HG03575 (cell line): ENCODE data around the gene SNX5.

Experiments
- ATAC-seq: cut with Tn5 transposase; IDR thresholded peaks from one replicate; pipeline ENCODE4 v1.9.1; 2021; ENCODE audit not compliant: unreplicated experiment, insufficient number of reproducible peaks, low FRiP score; ENCODE audit errors: extremely low read depth

SNX5 gene

DNA sequence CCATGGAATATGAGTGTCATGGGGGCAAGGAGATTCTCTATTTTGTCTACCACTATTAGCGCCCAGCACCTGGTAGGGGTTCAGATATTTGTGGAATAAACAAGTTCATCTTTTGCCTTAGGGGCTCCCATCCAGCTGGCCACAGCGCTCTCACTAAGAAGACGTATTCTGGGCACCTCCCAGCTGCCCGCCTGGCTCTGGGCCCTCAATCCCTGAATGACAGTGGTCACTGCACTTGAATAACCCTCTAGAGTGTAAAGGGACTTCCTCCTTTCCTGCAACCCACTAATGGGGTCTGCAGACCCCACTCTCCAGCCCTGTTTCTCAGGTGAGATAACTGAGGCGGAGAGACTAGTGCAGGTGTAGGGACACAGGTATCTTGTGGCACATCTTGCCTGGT, 36.2 kb downstream of the SNX5 start:
- ATAC-seq, result no peak

GRCh38 chr20:17931513-17931912, 37.1 kb downstream of the SNX5 start:
- ATAC-seq, result no peak

DNA sequence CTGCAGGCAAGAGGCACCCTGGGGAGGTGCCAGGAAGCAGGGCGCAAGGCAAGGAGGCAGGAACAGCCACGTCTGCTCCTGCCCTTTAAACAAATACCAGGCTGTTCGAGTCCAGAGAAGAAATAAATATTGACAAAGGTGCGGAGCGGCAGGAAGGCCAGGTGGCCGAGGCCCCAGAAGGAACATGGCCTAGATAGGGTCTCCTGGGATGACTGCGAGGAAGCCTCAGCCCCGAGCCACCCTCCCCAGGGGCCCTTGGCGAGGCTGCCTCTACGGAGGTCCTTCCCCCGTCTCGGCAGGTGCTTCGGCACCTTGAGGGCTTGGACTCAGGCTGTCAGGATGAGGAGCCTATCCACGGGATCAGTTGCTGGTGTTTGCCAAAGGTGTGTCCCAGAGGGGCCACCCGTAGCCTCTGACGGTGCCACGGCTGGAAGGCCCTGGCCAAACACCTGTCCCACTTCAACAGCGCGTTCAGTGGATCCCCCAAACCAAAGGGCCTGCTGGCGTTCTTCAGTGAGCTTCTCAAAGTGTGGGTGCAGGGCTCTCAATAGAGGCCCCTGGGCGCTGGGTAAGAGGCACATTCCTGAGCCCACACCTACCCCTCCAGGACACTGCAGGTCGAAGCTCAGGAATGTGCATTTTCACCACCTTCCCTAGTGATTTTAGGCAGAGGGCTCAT, 39.8 kb downstream of the SNX5 start:
- no peak for ATAC-seq

DNA sequence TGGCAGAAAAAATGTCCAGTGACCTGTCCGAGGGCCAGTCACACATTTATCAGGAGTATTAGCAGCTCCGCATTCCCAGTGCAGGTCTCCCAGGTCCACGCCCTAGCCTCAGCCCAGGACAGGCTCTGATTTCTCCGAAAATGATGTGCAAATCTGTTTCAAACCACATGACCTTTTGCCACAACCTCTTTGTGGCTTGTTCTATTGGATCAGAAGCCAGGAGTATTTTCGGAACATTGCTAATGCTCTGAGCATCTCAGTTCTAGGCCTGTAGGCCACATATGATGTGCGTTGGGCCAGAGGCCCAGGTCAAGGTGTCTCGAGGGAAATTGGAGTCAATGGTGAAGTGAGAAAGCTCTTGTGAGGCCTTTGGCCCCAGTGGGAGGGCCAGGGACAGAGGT, 40.4 kb downstream of the SNX5 start:
- no peak for ATAC-seq

DNA sequence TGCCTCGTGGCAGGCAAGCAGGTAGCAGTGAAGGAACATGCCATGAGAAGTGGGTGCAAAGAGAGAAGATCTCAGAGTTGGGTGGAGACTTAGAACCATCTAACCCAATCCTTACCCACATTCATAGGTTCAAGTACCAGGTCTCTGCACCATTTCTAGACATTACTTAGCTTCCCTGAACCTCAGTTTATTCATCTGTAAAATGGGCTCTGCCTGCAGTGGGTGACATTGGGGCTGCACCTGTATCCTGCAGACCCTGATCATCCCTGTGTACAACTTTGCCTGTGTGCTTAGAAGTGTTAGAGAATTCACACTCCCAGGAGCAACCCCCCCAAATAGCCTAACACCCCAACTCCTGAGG, 42.7 kb downstream of the SNX5 start:
- ATAC-seq, result no peak

DNA sequence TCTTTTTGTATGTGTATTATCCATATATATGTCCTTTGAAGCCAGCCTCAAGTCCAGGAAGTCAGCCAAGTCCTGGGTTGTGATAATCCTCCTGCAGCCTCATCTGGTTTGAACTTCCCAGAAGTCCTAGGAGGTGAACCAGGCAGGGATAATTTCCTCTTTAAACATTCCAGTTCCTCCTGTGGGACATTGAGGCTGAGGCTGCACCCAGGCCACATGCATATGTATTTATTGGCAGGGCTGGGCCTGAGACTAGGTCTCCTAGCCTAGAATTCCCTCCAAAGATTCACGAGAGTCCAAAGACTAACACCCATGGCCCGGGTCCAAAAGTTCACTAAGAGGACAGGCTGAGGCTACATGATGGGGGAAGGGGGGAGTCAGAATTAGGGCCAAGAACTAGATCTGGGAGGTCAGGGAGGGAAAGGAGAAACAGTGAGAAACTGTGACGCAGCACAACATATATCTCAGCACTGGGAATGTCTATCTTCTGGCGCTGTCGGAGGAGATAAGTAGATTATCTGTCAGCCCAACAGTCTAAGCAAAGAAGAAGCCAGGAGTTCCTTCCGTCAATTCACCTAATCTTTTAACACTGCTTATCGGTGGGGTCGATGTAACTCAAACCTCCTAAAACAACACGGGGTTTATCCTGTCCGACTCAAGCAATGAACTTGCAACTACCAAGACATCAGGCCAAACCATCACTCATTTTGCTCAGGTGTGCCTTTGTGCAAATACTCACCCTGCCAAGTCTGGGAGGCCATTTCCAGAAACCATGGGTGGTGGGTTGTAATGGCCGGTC, 43.3 kb downstream of the SNX5 start:
- ATAC-seq, result no peak

DNA sequence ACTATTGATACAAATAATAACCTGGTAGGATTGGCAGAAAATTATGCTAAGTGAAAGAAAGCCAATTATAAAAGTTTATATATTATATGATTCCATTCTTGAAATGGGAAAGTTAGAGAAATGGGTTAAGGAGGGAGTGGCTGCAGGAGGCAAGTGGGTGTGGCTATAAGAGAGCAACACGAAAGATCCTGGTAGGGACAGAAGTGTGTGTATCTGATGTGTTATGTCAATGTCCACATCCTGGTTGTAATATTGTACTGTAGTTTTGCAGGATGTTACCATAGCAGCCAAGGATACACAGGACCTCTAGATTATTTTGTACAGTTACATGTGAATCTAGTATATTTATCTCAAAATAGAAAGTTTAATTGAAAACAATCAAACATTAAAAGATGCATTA, 46.8 kb downstream of the SNX5 start:
- ATAC-seq, result no peak

DNA sequence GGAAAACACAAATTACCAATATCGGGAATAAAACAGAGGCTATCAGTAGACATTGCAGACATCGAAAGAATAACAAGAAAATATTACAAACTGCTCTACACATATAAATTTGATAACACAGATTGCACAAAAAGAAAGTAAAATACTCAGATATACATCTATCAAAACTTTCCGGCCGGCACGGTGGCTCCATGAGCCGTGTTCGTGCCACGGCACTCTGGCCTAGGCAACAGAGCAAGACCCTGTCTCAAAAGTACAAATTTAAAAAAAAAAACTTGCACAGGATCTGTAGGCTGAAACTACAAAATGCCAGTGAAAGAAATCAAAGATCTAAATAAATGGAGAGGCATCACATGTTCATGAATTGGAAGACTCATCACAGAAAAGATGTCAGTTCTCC, 49.4 kb downstream of the SNX5 start:
- ATAC-seq, result no peak

DNA sequence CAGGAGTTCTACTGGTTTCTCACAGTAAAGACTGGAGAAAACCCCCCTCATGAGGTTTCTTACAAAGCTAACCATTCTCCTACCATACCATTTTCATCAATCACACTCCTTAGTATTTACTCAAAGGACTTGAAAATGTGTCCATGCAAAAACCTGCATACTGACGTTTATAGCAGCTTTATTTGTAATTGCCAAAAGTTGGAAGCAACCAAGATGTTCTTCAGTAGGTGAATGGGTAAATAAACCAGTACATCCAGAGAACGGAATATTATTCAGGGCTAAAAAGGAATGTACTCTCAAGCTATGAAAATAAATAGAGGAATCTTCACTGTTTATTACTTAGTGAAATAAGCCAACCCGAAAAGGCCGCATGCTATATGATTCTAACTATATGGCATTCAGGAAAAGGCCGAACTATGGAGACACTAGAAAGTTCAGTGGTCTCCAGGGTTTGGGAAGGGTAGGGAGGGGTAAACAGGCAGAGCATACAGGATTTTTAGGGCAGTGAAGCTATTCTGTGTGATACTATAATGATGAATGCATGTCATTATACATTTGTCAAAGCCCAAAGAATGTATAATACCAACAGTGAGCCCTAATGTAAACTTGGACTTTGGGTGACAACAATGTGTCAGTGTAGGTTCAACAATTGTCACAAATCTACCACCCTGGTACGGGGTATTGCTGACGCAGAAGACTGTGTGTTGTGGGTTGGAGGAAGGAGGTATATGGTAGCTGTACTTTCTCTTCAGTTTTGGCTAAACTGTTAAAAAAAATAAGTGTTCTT, 50.6 kb downstream of the SNX5 start:
- no peak for ATAC-seq

DNA sequence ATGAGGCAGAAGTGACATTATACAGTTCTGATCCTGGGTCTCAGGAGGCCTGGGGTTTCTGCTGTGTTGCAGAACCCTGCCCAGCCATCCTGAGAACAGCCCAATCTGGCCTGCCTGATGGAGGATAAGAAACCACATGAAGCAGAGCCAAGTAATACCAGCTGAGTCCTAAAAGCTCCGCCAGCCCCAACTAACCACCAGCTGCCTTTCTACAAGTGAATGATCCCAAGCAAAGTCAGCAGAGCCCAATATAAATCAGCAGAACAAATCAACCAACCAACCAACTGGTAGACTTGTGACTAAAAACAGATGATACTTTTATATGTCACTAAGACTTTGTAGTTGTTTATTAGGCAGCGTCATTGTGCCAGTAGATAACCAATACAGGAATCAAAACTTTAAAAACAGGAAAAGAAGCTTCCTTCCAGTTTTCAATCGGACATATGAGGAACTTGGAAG, 52.1 kb downstream of the SNX5 start:
- no peak for ATAC-seq

DNA sequence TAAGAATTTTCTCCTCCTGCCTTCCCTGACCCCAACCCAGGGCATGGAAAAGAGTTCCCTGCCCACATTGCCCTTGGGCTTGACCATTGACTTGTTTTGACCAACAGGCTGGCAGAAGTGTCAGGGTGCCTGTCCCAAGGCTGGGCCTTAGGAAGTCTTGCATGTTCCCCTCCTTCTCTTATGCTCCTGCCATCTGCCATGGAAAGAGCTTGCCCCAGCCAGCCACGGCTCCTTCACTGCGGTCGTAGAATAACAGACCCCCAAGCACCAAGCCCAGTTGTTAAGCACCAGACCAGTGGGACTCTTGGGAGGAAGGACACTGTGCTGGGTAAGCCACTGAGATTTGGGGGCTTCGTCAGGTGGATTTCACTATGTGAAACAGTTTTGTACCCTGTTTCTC, 53.6 kb downstream of the SNX5 start:
- no peak for ATAC-seq

GRCh38 chr20:17912916-17913315, 55.7 kb downstream of the SNX5 start:
- no peak for ATAC-seq

DNA sequence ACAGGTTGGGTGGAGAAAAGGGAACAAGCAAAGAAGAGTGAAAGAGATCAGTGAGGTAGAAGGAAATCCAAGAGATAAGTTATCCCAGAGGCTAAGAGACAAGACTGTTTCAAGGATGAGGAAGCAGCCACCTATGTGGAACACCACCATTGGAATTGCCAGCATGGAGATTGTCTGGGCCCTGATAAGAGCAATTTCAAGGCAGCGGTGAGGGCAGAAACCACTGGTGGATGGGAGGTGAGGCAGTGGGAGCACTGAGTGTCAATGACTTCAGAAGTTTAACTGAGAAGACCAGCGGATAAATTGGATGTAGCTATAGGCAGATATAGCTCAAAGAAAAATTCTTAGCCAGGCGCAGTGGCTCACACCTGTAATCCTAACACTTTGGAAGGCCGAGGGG, 56.7 kb downstream of the SNX5 start:
- ATAC-seq, result no peak

DNA sequence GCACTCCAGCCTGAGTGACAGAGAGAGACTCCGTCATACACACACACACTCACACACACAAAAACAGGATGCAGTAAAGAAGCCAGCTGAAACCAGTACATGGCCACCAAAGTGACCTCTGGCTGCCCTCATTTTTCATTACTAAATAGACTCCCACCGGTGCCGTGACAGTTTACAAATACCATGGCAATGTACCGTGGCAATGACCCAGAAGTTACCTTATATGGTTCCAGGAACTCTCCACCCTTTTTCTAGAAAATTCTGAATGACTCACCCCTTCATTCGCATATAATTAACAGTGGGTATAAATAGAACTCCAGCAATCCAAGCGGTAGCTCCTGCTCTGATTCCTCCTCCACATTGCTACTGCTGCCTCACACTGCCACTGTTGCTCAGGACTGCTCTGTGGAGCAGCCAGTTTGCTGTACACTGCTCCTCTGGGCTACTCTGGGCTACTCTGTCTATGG, 57.7 kb downstream of the SNX5 start:
- ATAC-seq, result no peak

DNA sequence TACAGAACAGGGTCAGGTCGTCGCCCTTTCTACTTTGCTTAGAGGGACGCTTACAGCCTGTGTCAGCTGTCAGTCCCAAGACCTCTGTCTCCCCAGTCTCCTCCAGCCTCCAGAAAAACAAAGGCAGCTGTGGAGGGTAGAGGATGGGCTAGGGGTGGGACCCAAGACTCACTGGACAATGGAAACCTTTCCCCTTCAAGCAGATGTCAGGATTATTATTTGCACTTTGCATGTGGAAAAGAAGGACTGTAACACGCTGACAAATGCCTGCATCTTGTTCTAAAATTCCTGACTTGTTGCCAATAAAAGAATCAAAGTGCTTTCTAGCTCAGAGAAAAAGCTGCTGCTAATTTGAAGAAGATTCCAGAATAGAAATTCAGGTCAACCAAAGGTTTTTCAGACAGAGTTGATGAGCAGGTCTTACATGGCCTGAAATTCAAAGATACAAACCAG, 58.7 kb downstream of the SNX5 start:
- no peak for ATAC-seq

GRCh38 chr20:17905544-17905943, 63.0 kb downstream of the SNX5 start:
- ATAC-seq, result no peak

DNA sequence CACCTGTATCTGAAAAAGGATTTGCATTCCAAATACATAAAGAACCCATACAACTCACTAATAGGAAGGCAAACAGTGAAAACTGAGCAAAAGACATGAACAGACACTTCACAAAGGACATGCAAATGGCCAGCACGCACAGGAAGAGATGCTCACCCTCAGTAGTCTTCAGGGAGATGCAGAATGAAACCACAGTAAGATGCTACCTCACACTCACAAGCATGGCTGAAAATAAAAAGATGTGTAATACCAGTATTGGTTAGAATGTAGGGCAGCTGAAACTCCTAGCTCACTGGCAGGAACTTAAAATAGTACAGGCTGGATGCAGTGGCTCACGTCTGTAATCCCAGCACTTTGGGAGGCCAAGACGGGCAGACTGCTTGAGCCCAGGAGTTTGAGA, 64.6 kb downstream of the SNX5 start:
- ATAC-seq, result peak; percentile 45

DNA sequence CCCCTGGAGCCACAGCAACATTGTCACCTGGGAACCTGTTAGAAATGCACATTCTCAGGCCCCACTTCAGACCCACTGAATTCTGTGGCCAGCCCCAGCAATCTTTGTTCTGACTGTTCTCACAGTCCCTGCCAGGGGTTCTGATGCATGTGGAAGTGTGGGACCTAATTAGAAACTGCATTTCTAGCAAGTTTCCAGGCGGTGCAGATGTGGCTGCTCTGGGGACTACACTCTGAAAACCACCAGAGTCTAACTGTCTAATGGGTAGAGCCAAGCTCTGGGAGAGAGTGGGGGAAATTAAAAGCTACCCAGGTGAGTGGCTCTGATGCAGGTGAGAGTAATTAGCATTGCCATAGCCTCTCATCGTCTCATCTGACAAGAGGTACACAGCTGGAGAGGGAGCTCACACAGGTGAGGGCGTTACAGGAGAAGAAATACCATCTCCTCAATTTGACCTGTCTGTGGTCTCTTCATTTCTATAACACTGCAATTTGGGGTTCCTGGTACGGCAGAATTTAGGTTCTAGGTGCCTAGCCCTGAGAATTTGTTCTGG, 66.0 kb downstream of the SNX5 start:
- ATAC-seq, result no peak

DNA sequence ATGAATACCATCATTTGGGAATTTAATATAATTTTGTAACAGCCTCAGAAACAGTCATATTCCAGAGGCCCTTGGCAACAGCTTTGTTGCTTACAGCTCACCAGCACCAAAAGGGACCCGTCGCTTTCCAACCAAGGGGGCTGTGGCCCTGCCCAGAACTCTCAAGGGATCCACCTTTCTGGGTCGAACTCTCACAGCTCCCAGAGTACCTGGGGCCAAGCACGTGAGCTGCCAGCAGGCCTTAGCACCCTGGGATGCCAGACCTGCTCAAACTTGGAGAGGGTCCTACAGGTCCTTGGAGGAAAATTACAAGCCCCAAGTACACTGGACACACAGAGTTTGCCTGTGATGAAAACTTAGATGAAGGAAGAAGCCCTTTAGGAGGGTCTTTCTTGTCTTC, 66.6 kb downstream of the SNX5 start:
- no peak for ATAC-seq
